CD4-positive, alpha-beta T cell treated with Interleukin-12 subunit alpha and Interleukin-12 subunit beta, for 1 hour (primary cell): ENCODE results near the gene GRID2.
"Not testable (repeated sequence)": the region's sequence is repeated elsewhere in the genome, so short reads cannot be mapped to it uniquely, and the experiment has no call there.

Source experiments
- DNase-seq: peaks from one replicate; pipeline ENCODE4 v3.0.0-alpha.2; 2020

GRID2 gene

GRCh38 chr4:93617606-93618005 is 1313.8 kb downstream of the GRID2 start:
- DNase-seq = no peak

- DNase-seq = no peak
These were observed 1330.0 kb downstream of the GRID2 start for GRCh38 chr4:93633721-93634120.

DNA sequence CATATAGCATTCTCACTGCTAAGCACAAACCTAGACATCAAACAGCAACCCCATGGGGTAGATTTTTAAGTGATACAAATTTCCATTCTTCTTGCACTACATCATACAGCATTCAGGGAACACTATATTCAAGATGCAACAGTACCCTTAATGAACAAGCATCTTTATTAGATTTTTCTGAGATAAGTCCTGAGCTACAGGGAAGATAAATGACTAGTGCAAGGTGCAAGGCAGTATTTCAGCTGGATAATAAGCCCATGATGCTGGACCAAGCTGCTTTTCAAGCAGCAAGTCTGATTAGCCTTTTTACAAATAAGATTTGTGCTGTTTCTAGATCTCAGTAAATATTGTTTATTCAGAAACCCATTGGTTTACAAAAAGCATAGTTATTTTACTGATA is 1332.2 kb downstream of the GRID2 start:
- DNase-seq = no peak

GRCh38 chr4:93645120-93645519 is 1341.4 kb downstream of the GRID2 start:
- DNase-seq = no peak

GRCh38 chr4:93646233-93646930 is 1342.6 kb downstream of the GRID2 start:
- DNase-seq = no peak

- DNase-seq = no peak
These were observed 1344.5 kb downstream of the GRID2 start for GRCh38 chr4:93648258-93648657.

GRCh38 chr4:93649828-93650227 is 1346.1 kb downstream of the GRID2 start:
- no peak for DNase-seq

DNA sequence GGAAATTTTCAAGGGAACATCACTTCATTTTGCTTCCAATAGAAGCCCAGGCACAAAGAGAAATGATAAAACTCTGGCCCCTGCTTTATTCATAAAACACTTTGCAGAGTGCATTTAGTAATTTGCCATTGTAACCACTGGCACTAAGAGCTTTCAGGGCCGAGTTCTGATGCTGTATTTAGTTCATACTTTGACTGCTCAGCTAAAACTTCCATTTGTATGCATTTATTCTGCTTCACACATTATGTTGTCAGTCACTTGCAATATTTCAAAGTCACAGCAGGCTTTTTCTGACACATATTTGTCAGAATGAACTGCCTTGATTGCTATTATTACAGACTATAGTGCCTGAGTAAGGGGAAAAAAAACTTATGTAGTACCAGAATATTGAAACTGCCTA is 1350.4 kb downstream of the GRID2 start:
- no peak for DNase-seq

- DNase-seq = no peak
These were observed 1353.8 kb downstream of the GRID2 start for GRCh38 chr4:93657527-93657926.

DNA sequence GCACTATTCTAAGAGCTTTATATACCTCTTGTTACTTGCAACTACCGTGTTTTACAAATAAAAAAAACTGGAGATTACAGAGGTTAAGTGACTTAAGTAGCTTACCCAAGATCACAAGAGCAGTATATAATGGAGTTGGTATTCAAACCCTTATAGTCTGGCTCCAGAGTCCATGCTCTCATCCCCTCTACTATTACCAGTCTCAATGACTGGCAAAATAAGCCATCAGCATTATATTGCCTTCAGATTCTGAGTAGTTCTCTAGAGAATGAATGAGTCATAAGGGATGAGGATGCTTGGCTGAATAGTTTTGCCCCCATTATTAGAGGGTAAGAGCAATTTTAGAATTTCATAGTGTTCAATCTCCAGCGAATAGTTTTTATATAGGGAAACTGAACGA is 1354.7 kb downstream of the GRID2 start:
- DNase-seq = no peak

DNA sequence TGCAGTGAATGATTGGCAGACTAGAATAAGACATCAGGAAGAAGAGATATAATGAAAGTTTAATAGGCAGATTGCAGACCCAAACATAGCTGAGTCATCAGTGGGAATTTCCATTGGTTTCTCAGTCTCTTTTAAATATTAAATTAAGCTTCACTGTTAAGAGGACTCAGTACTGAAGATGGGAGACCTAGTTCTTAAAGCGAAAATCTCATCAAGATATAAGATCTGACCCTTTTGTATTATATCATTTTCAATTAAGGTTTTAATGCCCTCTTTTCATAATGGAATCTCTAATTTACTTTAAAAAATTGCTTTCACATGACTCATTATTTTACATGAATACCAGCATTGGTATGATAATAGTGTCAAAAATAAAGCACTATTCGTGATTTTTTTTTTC is 1355.9 kb downstream of the GRID2 start:
- no peak for DNase-seq

DNA sequence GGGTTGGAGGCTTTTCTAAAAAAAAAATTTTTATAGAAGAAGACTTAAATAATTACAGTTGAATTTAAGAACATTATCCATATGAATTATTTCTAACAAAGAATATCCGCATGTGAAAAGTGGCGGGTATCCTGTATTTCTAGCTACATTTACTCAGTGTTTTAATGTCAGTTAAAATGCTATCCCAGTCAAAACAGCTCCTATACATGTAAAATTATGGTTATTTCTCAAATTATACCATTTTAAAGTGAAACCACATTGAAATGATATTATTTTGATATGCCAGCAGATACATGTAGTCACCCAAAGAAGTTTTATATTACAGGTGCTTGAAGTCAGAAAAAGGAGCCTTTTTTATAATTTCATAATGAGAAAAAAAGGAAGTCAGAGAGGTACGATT is 1356.3 kb downstream of the GRID2 start:
- no peak for DNase-seq

DNA sequence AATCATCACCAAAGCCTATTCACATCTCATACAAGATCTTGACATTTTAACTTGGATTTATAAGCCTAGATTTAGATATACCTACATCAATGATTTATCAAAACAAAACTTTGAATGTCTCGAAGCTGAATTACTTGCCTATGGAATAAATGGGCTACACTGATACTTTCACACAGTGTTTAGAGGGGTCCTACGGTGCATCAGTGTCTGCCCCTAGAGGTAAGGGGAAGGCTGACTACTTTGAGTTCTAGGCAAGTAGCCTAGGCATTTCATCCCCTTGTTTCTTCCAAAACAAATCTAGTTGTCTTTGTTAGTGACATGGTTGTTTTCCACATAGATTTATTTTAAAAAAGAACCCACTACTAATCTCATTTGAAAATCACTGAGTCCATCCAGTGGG is 1366.7 kb downstream of the GRID2 start:
- DNase-seq = no peak

DNA sequence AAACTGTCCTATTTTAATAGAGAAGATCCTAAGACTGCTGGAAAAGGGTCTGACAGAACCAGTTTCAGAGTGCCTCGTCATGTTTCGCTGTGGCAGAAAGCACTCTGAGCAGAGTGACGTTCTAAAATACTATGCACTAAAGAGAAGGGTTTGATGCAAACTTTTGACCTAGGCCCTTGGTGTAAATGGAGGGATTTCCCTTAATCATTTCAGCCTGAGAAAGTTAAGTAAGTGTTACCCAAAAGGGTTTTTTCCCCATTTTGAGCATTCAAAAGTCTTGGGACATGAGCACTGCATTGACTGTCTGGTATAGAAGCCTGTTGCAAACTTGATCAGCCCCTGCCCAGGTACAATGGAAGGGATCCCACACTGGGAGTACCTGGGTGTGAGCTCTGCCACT is 1367.3 kb downstream of the GRID2 start:
- DNase-seq = no peak

- not testable (repeated sequence) for DNase-seq
These were observed 1373.2 kb downstream of the GRID2 start for GRCh38 chr4:93676937-93677336.

DNA sequence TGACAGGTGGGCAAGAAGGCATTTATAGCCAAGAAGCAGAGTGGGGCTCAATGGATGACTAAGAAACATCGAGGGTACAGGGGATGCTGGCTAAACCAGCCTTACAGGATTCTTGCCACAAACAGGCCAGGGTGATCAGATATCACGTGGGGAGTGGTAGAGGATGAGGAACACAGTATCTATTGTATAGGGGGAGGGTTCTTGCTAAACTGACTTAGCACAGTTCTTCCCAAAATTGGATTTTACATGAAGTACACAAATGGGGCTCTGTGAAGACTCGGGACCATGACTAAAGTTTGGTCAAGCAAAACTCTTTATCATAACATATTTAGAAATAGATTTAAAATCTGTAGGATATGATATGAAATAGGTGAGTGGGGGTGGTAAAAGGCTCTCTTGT is 1380.8 kb downstream of the GRID2 start:
- no peak for DNase-seq

GRCh38 chr4:93687304-93687703 is 1383.5 kb downstream of the GRID2 start:
- DNase-seq = no peak

GRCh38 chr4:93688978-93689377 is 1385.2 kb downstream of the GRID2 start:
- DNase-seq = no peak

DNA sequence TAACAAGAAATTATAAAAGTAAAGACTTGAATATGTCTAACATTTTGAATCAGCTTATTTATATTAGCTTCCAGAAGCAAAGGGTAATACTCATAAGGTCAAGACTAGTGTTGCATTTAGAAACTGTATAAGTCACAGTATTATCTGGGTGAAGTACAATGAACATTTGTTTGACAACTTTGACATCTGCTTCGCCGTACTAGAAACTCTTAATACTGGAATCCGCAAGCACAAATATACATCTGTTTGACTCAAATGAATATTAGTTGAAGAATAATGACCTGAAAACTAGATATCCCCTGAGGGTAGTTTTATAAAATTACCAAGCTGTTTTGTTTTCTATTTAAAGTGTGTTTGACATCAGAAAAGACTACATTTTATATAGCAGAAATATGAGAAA is 1389.4 kb downstream of the GRID2 start:
- no peak for DNase-seq

- no peak for DNase-seq
These were observed 1394.9 kb downstream of the GRID2 start for GRCh38 chr4:93698686-93699085.

GRCh38 chr4:93700571-93700970 is 1396.8 kb downstream of the GRID2 start:
- no peak for DNase-seq

GRCh38 chr4:93710101-93710846 is 1406.5 kb downstream of the GRID2 start:
- no peak for DNase-seq

DNA sequence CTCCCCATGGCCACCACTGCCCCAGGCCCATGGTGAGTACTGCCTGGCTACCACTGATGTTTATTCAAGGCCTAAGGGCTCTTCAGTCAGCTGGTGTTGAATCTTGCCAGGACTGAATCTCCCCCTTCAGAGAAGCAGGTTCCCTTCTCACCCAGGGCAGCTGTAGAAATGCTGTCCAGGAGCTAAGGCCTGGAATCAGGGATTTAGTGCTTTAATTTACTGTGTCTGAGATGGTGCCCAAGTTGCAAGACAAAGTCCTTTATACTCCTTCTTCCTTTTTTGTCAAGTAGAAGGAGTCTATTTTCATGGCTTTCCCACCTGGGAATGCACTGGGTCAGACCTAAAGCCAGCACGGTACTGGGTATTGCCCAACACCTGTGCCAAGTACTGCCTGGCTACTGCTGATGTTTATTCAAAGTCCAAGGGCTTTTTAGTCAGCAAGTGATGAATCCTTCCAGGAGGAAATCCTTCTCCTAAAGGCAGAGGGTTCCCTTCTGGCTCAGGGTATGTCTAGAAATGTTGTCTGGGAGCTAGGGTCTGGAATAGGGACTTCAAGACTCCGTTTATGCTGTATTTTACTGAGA is 1407.2 kb downstream of the GRID2 start:
- no peak for DNase-seq

DNA sequence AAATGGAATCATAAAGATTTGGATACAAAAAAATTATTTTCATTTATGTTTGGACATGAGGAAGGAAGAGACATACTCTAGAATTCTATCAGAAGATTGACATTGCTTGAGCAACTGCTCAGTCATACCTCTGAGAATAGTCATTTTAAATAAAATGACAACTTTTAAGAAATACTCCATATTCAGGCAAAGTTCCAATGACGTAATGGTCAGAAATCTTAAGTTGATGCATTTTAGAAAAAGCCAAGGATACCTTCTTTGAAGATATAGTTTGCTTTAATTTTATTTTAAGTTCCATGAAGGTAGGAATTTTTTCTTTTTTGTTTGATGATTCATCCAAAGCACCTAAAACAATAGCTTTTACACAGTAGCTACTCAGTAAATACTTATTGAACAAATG is 1414.5 kb downstream of the GRID2 start:
- DNase-seq = no peak
